GM20000 (cell line): ENCODE data around the gene DOCK10.
A peak's percentile ranks its signal among the peaks of the same experiment; 100 is the strongest.

Experiments used
- DNase-seq: peaks from one replicate; pipeline ENCODE4 v3.0.0; 2012; ENCODE audit warnings: low spot score
- TF ChIP-seq, protein P1 (sequence below): IDR thresholded peaks from 2 replicates; pipeline ENCODE4 v1.5.1; 2012; ENCODE audit warnings: mild to moderate bottlenecking, control low read depth; ENCODE audit errors: extremely low read depth, missing control alignments

The DOCK10 gene

DNA sequence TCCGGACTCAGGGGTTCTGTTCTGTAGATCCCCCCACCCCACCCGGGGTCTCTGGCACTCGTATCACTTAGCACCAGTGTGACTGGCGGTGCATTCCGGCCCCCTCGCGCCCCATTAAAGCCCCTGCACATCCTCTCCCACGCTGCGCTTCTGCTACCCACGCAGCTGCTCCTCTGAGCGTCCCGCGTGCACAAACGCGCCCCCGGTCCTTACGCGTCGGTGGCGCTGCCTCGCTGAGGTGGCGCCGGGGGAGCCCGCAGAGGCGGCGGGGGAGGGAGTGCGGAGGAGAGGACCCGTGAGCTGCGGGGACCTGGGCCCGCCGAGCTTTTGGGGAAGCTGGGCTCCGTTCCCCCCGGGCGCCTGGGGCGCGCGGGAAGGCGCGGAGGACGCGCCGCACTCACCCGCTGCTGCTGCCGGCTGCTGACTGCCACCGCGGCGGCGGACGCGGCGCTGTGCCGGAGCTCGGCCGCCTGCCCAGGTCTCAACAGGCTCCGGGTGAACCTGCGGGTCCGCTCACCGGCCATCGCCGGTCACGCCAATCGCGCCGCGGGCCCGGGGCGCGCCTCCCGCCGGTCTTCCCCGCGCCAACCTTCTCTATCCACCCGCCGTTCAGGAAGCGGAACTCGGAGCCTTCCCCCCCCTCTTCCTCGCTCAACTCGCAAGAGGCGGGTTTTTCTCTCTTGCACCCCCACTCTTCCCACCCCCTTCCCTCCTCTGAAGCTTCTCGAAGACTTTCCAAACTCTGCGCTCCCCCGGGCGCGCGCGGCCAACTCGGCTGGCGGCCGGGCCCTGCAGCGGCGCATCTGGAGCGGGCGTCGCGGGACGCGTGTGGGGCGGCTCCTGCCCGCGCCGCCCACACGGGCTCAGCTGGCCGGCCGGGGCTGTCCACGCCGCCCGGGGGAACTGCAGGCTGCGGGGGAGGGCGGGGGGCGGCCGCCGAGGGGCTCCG lies at the start of gene DOCK10:
DOCK10 (minus strand) TSS at position 618 of the 949 bp plus-strand sequence; CDS start at position 524, 94 bp downstream.
- TF ChIP-seq, protein P1, sequence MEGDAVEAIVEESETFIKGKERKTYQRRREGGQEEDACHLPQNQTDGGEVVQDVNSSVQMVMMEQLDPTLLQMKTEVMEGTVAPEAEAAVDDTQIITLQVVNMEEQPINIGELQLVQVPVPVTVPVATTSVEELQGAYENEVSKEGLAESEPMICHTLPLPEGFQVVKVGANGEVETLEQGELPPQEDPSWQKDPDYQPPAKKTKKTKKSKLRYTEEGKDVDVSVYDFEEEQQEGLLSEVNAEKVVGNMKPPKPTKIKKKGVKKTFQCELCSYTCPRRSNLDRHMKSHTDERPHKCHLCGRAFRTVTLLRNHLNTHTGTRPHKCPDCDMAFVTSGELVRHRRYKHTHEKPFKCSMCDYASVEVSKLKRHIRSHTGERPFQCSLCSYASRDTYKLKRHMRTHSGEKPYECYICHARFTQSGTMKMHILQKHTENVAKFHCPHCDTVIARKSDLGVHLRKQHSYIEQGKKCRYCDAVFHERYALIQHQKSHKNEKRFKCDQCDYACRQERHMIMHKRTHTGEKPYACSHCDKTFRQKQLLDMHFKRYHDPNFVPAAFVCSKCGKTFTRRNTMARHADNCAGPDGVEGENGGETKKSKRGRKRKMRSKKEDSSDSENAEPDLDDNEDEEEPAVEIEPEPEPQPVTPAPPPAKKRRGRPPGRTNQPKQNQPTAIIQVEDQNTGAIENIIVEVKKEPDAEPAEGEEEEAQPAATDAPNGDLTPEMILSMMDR = no peak
- peak; percentile 75 for DNase-seq

DNA sequence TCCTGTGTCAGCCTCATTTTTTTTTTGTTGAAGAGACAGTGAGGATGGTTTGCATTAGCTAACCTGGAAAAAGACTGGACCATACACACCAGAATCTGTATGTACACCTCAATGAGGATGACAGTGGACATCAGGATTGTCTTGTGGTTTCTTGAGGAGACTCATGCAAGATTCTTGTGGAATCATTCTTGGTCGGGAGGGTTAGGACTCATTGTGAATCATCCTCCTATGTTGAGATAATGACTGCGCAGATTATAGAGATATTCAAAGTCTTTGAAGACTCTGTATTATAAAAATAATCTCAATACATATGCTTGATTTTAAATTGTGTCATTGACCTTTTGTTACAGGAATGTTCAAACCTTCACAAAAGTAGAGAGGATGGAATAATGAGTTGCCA lies 49.1 kb upstream of the DOCK10 start:
- no peak for DNase-seq

DNA sequence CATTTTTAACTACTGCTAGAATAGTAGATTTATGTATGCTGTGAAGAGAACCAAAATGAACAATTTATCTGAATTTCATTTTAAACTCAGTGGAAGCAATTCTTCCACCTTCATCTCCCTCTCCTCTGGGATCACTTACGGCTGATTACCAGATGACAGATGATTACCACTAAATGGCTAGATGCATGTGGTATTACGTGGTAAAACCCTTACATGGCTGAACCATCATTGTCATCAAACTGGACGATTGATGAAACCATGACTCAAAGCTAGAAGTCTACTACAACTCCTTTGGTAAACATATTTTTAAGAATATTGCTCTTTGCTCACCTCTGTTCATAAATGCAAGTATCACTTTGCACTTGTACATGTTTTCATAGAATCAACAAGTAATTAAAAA lies 48.5 kb upstream of the DOCK10 start:
- TF ChIP-seq, protein P1 = no peak
- no peak for DNase-seq

More for the DNA sequence above, 49.1 kb upstream of the DOCK10 start:
- TF ChIP-seq, protein P1 = no peak

DNA sequence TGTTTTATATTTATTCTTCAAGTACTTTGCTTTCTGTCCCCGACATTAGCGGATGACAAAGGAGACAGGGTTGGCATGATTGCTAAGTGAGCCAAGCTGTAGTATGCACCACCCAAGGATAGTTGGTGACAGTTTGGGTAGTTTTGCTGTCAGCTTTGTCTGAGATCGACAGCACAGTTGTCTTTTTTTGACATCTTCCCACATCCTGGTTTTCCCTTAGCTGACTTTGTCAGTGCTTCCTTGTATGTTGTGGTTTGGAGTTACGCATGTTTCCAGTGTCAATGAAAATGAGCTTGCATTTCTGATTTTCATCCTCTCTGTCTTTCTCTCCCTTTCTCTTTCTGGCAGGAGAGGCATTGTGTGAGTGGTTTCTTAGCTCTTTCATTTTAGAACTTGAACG lies 44.6 kb upstream of the DOCK10 start:
- TF ChIP-seq, protein P1 = no peak
- DNase-seq = no peak

DNA sequence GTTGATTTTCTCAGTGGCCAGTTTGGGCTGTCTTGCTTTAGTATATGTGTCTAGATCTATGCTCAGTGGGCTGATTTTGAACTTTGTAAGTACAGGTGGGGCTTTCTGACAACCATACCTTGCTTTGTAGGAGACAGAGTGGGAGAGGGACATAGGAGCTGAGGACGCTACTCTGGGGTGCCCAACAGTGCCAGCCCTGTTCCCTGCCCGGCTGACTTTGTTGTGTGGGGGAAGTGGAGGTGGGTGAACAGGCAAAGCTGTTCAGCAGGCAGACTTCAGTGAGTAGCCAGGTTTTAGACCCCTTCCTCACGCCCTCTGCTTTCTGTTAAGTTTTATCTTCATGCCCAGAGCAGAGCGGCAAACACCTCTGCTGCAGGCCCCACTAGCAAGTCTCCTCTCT lies 44.2 kb upstream of the DOCK10 start:
- TF ChIP-seq, protein P1 = no peak
- DNase-seq = no peak

DNA sequence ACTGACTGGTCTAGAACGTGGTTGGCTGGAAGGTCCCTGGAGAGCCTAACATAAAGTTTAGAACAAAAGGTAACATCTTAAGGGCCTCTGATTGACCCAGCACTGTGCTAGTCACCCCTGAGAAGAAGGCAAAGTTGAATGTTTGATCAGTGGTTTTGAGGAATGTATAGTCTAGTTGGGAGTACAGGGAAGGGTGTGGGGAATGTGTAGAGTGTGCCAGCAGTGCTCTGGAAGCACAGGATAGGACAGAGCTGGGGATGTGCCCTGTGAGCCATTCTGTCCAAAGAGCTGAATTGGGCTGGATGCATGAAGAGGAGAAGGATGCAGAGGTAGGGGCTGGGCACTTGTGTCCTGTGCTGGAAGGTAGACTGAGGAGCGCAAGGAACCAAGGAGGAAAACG lies 41.0 kb upstream of the DOCK10 start:
- TF ChIP-seq, protein P1 = no peak
- DNase-seq = no peak

DNA sequence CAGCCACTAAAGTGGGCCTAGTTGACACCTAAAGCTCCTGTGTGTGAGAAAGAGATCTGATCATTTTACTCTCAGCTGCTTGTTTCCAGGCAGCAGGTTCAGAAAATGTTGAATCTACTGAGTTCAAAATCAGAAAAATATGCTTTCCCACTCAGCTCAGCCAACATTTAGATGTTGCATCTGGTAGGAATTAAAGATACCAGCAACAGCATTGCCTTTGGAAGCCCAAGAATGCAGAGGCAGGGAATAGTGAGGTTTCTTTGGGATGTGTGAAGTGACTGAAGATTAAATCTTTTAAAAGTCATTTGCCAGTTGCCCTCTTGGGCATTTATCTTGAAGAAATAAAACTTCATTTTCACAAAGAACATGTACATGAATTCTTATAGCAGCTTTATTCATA lies 33.9 kb upstream of the DOCK10 start:
- DNase-seq = no peak
- TF ChIP-seq, protein P1 = no peak
